Measurements from ENCODE around the gene STK32A. TPM values are rescaled to one million over a fixed set of nuclear protein-coding genes. Genes with fewer than 3 reads are reported as not detected.
"Not testable (repeated sequence)": the region's sequence is repeated elsewhere in the genome, so short reads cannot be mapped to it uniquely, and the experiment has no call there.

The STK32A gene
- total RNA-seq, 2 donors from 2014 or later: not detected

GRCh38 chr5:147223948-147224791 lies 10.7 kb upstream of the STK32A start:
- no peaks in the 10 kb centered on the region for H3K36me3 Mint-ChIP-seq (ENCODE audit: insufficient read depth in 2 of 2)
- no peaks in the 10 kb centered on the region for H3K4me1 Mint-ChIP-seq (ENCODE audit: low read depth)
- DNase-seq (no peak), ATAC-seq (replicated peaks in 1 of 2) (no peak)
- peaks cover 2 to 7% of the 10 kb centered on the region in 2 donors for H3K9me3 Mint-ChIP-seq
- H3K4me3 Mint-ChIP-seq: no peak overlapping the region
- H3K27me3 Mint-ChIP-seq (ENCODE audit: low read depth): no peaks in the 10 kb centered on the region
- no peak overlapping the region for H3K27ac Mint-ChIP-seq

DNA sequence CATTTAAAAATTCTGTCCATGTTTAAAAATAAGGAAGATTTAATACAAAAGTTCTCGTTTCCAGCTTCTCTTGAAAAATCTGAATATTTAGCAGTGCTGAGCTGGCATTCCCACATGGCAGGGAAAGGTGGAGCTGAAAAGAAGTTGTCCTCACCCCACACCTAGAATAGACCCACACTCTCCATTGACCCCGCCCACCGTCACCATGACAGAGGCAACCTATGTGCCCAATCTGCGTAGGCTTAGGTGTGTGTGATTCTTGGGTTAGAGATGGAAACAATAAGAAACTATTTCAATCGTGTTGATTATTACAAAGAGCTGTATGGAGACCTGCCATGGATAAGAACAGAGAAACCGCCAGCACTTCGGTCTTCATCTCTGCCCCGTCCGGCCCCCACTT lies 8.9 kb upstream of the STK32A start:
- peaks cover 2 to 5% of the 10 kb centered on the region in 2 donors for H3K9me3 Mint-ChIP-seq
- DNase-seq (no peak), ATAC-seq (replicated peaks in 1 of 2) (no peak)
- H3K4me1 Mint-ChIP-seq (ENCODE audit: low read depth): no peaks in the 10 kb centered on the region
- no peaks in the 10 kb centered on the region for H3K36me3 Mint-ChIP-seq (ENCODE audit: insufficient read depth in 2 of 2)
- no peak overlapping the region for H3K27ac Mint-ChIP-seq
- H3K27me3 Mint-ChIP-seq (ENCODE audit: low read depth): no peaks in the 10 kb centered on the region
- no peak overlapping the region for H3K4me3 Mint-ChIP-seq

DNA sequence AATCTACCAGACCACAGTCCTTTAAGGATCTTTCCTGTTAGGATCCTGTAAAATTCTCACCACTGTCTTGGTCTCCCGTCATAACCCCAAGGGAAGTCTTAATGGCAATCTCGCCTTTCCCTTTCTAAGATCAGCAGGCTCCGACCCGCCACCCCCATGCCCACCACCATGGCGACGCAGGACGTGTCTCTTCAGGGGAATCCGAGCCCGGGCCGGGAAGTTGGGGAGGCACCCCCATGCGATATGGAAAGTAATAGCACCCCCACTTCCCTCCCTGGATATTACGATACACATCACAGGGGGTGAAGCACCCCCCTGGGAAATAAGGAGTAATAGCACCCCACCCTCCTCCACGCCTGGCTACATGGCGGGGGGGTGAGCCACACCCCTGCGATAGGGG lies 8.3 kb upstream of the STK32A start:
- H3K36me3 Mint-ChIP-seq (ENCODE audit: insufficient read depth in 2 of 2): no peaks in the 10 kb centered on the region
- no peak overlapping the region for H3K4me3 Mint-ChIP-seq
- no peaks in the 10 kb centered on the region for H3K4me1 Mint-ChIP-seq (ENCODE audit: low read depth)
- H3K27me3 Mint-ChIP-seq (ENCODE audit: low read depth): no peaks in the 10 kb centered on the region
- ATAC-seq (replicated peaks in 1 of 2): no peak
- peaks cover 2 to 5% of the 10 kb centered on the region in 2 donors for H3K9me3 Mint-ChIP-seq
- H3K27ac Mint-ChIP-seq: no peak overlapping the region
- no peak for DNase-seq

- no peaks in the 10 kb centered on the region for H3K36me3 Mint-ChIP-seq (ENCODE audit: insufficient read depth in 2 of 2)
- peaks cover 32% of the 10 kb centered on the region for H3K27me3 Mint-ChIP-seq (ENCODE audit: low read depth)
- no peak for ATAC-seq (replicated peaks in 1 of 2)
- DNase-seq: no peak
- H3K4me3 Mint-ChIP-seq: peak overlapping the region; percentile 14 to 66
- H3K27ac Mint-ChIP-seq: no peak overlapping the region
- H3K4me1 Mint-ChIP-seq (ENCODE audit: low read depth): no peaks in the 10 kb centered on the region
- H3K9me3 Mint-ChIP-seq: no peaks in the 10 kb centered on the region
Measured at GRCh38 chr5:147234239-147234824, 494 bp upstream of the STK32A start.

DNA sequence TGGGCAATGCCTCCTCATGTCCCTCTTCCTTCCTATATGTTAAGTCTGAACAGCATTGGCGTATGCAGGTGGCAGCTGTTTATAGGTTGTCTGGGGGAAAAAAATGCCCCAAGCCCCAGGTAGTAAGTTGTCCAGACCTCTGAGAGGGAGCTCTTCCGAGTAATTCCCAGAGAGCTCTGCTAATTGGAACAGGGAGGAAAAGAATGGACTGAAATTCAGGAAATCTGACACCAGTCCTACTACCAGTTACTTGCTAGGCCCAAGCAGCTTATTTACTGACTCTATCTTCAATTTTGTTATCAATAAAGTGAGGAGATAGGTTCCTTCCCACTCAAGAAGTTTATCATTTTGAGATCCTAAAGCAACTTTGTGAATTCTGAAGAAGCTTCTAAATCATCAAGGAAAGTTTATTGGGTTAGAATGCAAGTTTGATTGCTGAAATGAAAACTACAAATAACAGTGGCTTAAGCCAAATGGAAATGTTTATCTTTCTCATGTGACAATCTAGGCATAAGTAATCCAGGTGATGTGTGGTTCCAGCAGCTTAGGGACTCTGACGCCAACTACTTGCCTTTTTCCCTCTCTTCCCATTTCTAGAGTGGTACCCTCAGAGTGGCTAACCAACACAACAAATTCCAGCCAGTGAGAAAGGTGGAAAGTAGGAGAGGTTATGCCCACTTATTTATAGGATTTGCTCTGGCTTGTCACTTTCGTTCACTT lies 5.6 kb downstream of the STK32A start:
- Mint-ChIP-seq H3K4me3 (no peak overlapping the region), H3K27ac (no peak overlapping the region), H3K4me1 (ENCODE audit: low read depth) (no peaks in the 10 kb centered on the region), H3K36me3 (ENCODE audit: insufficient read depth in 2 of 2) (no peaks in the 10 kb centered on the region), H3K9me3 (no peaks in the 10 kb centered on the region), H3K27me3 (ENCODE audit: low read depth) (peaks cover 20% of the 10 kb centered on the region)
- ATAC-seq (replicated peaks in 1 of 2) (no peak), DNase-seq (no peak)

- H3K36me3 Mint-ChIP-seq (ENCODE audit: insufficient read depth in 2 of 2); DNase-seq; H3K9me3 Mint-ChIP-seq; ATAC-seq (replicated peaks in 1 of 2); H3K27ac Mint-ChIP-seq; H3K27me3 Mint-ChIP-seq (ENCODE audit: low read depth); H3K4me1 Mint-ChIP-seq (ENCODE audit: low read depth); H3K4me3 Mint-ChIP-seq: not testable (repeated sequence)
Measured at GRCh38 chr5:147243238-147243637, 8.4 kb downstream of the STK32A start.

- Mint-ChIP-seq H3K4me3 (no peak overlapping the region), H3K27ac (no peak overlapping the region), H3K36me3 (ENCODE audit: insufficient read depth in 2 of 2) (no peaks in the 10 kb centered on the region), H3K4me1 (ENCODE audit: low read depth) (no peaks in the 10 kb centered on the region), H3K27me3 (ENCODE audit: low read depth) (no peaks in the 10 kb centered on the region), H3K9me3 (peaks cover 4 to 6% of the 10 kb centered on the region in 2 donors)
- no peak for DNase-seq
- no peak for ATAC-seq (replicated peaks in 1 of 2)
Measured at GRCh38 chr5:147245381-147246165, 10.7 kb downstream of the STK32A start.

DNA sequence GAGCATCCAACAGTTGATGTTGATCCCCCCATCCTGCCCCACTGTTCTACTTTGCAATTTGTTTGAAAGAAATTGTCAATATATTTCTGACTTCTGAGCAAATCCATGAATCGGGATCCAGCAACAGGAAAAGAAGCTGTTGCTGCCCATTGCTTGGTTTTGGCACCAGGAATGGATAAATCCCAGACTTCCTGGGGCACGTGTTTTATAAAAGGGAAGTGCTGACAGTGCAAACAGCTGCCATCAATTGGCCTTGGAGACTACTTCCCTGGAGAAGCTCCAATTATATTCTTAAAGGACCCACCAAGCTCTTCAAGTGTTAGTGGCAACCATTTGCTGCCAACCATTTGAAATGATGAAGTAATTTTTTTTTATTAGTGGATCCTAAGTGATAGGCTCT lies 13.7 kb downstream of the STK32A start:
- DNase-seq (no peak), ATAC-seq (replicated peaks in 1 of 2) (no peak)
- Mint-ChIP-seq H3K9me3 (peaks cover 4 to 6% of the 10 kb centered on the region in 2 donors), H3K27me3 (ENCODE audit: low read depth) (no peaks in the 10 kb centered on the region), H3K4me3 (no peak overlapping the region), H3K36me3 (ENCODE audit: insufficient read depth in 2 of 2) (no peaks in the 10 kb centered on the region), H3K27ac (no peak overlapping the region), H3K4me1 (ENCODE audit: low read depth) (no peaks in the 10 kb centered on the region)

GRCh38 chr5:147259837-147260236 lies 25.0 kb downstream of the STK32A start:
- H3K4me1 Mint-ChIP-seq (ENCODE audit: low read depth): no peaks in the 10 kb centered on the region
- H3K27me3 Mint-ChIP-seq (ENCODE audit: low read depth): no peaks in the 10 kb centered on the region
- H3K9me3 Mint-ChIP-seq: peaks cover 3% of the 10 kb centered on the region in 2 donors
- H3K27ac Mint-ChIP-seq: no peak overlapping the region
- peaks cover 0 to 2% of the 10 kb centered on the region in 2 donors for H3K36me3 Mint-ChIP-seq (ENCODE audit: insufficient read depth in 2 of 2)
- no peak overlapping the region for H3K4me3 Mint-ChIP-seq
- ATAC-seq (replicated peaks in 1 of 2) (no peak), DNase-seq (no peak)

GRCh38 chr5:147267082-147267832 lies 32.4 kb downstream of the STK32A start:
- Mint-ChIP-seq H3K27me3 (ENCODE audit: low read depth) (no peaks in the 10 kb centered on the region), H3K4me1 (ENCODE audit: low read depth) (no peaks in the 10 kb centered on the region), H3K4me3 (no peak overlapping the region), H3K9me3 (peaks cover 3 to 4% of the 10 kb centered on the region in 2 donors), H3K36me3 (ENCODE audit: insufficient read depth in 2 of 2) (peaks cover 2 to 4% of the 10 kb centered on the region in 2 donors), H3K27ac (no peak overlapping the region)
- no peak for DNase-seq
- no peak for ATAC-seq (replicated peaks in 1 of 2)

GRCh38 chr5:147276497-147276896 lies 41.7 kb downstream of the STK32A start:
- Mint-ChIP-seq H3K36me3 (ENCODE audit: insufficient read depth in 2 of 2) (peaks cover 0 to 2% of the 10 kb centered on the region in 2 donors), H3K9me3 (peaks cover 4 to 5% of the 10 kb centered on the region in 2 donors), H3K27ac (no peak overlapping the region), H3K4me1 (ENCODE audit: low read depth) (no peaks in the 10 kb centered on the region), H3K27me3 (ENCODE audit: low read depth) (no peaks in the 10 kb centered on the region), H3K4me3 (no peak overlapping the region)
- DNase-seq: no peak
- ATAC-seq (replicated peaks in 1 of 2): no peak

DNA sequence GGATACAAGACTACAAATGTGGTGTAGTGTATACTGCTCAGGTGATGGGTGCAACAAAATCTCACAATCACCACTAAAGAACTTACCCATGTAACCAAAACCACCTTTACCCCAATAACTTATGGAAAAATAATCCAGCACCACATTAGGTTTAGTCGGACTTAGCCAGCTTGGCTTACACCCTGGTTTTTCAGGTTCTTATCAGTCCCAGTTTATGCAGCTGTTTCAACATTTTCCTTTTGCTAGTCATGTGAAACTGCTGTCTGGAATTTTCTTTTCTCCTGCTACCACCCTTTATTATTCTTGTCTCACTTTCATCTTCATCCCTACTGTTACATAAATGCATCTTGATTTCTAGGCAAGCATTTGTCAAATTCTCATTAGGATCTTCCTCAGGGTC lies 51.5 kb downstream of the STK32A start:
- H3K4me1 Mint-ChIP-seq (ENCODE audit: low read depth): no peaks in the 10 kb centered on the region
- DNase-seq (no peak), ATAC-seq (replicated peaks in 1 of 2) (no peak)
- H3K27ac Mint-ChIP-seq: no peak overlapping the region
- H3K36me3 Mint-ChIP-seq (ENCODE audit: insufficient read depth in 2 of 2): peaks cover 0 to 3% of the 10 kb centered on the region in 2 donors
- H3K27me3 Mint-ChIP-seq (ENCODE audit: low read depth): no peaks in the 10 kb centered on the region
- peaks cover 0 to 14% of the 10 kb centered on the region in 2 donors for H3K9me3 Mint-ChIP-seq
- H3K4me3 Mint-ChIP-seq: no peak overlapping the region
